Measurements from ENCODE around the gene MBP.

- TF ChIP-seq CTCF (IDR thresholded peaks at IDR 0.05) (no peak), POLR2AphosphoS5 (IDR thresholded peaks at IDR 0.05) (no peak), POLR2A (IDR thresholded peaks at IDR 0.05) (no peak)
These were observed 130.1 kb downstream of the MBP start for GRCh38 chr18:77002496-77002895.
